ENCODE measurements around the gene CD99.

- no peak for TF ChIP-seq TBL1XR1 (IDR thresholded peaks at IDR 0.05; ENCODE audit: low read length in 2 of 2)
- no peak for TF ChIP-seq RB1 (IDR thresholded peaks at IDR 0.05; ENCODE audit: low read depth)
- no peak for TF ChIP-seq POLR2A (conservative IDR thresholded peaks at IDR 0.05)
- no peak for TF ChIP-seq PHF8 (IDR thresholded peaks at IDR 0.05; ENCODE audit: borderline replicate concordance, low read length)
These were observed 20.1 kb upstream of the CD99 start for GRCh38 chrX:2670978-2671377.
